ENCODE measurements around the gene JADE2.
"Not testable (repeated sequence)": the region's sequence is repeated elsewhere in the genome, so short reads cannot be mapped to it uniquely, and the experiment has no call there.

The JADE2 gene

GRCh38 chr5:134594797-134595457 lies 69.5 kb downstream of the JADE2 start:
- no peak for DNase-seq

GRCh38 chr5:134595458-134595838 lies 70.0 kb downstream of the JADE2 start:
- no peak for DNase-seq

GRCh38 chr5:134599820-134600219 lies 74.3 kb downstream of the JADE2 start:
- not testable (repeated sequence) for DNase-seq

GRCh38 chr5:134600600-134600999 lies 75.1 kb downstream of the JADE2 start:
- no peak for DNase-seq

GRCh38 chr5:134603059-134603458 lies 77.6 kb downstream of the JADE2 start:
- no peak for DNase-seq

GRCh38 chr5:134604908-134605307 lies 79.4 kb downstream of the JADE2 start:
- no peak for DNase-seq

GRCh38 chr5:134606726-134607125 lies 81.3 kb downstream of the JADE2 start:
- no peak for DNase-seq

GRCh38 chr5:134608555-134608954 lies 83.1 kb downstream of the JADE2 start:
- no peak for DNase-seq

GRCh38 chr5:134609232-134609851 lies 83.9 kb downstream of the JADE2 start:
- DNase-seq, result no peak

- no peak for DNase-seq
Measured at GRCh38 chr5:134610725-134611124, 85.3 kb downstream of the JADE2 start.

- no peak for DNase-seq
Measured at GRCh38 chr5:134611515-134611914, 86.0 kb downstream of the JADE2 start.

GRCh38 chr5:134614450-134615085 lies 89.1 kb downstream of the JADE2 start:
- no peak for DNase-seq

GRCh38 chr5:134620634-134621033 lies 95.2 kb downstream of the JADE2 start:
- no peak for DNase-seq

- no peak for DNase-seq
Measured at GRCh38 chr5:134625559-134625958, 100.1 kb downstream of the JADE2 start.

GRCh38 chr5:134626369-134627014 lies 101.0 kb downstream of the JADE2 start:
- DNase-seq, result no peak
